ENCODE measurements around the gene ATG16L1.

GRCh38 chr2:233341296-233341695 is 89.8 kb downstream of the ATG16L1 start:
- TF ChIP-seq CTCF (IDR thresholded peaks at IDR 0.05), result no peak
- no peak for TF ChIP-seq POLR2A (IDR thresholded peaks at IDR 0.05)

Measured in heart left ventricle (tissue), 13 donors.